ENCODE results near the gene CUTC.

Gene CUTC

GRCh38 chr10:99788598-99789256 lies 56.7 kb downstream of the CUTC start:
- Histone ChIP-seq H3K36me3 (ENCODE audit: low read depth) (no peaks in the 10 kb centered on the region), H3K27ac (ENCODE audit: poor library complexity, severe bottlenecking) (no peak overlapping the region), H3K27me3 (ENCODE audit: insufficient read depth, poor library complexity, severe bottlenecking) (no peaks in the 10 kb centered on the region), H3K4me1 (ENCODE audit: insufficient read depth, poor library complexity, severe bottlenecking) (peaks cover 17% of the 10 kb centered on the region), H3K9me3 (ENCODE audit: severe bottlenecking) (no peaks in the 10 kb centered on the region), H3K4me3 (ENCODE audit: severe bottlenecking) (no peak overlapping the region)
- no peak for DNase-seq (ENCODE audit: low spot score)
- TF ChIP-seq, protein P1, sequence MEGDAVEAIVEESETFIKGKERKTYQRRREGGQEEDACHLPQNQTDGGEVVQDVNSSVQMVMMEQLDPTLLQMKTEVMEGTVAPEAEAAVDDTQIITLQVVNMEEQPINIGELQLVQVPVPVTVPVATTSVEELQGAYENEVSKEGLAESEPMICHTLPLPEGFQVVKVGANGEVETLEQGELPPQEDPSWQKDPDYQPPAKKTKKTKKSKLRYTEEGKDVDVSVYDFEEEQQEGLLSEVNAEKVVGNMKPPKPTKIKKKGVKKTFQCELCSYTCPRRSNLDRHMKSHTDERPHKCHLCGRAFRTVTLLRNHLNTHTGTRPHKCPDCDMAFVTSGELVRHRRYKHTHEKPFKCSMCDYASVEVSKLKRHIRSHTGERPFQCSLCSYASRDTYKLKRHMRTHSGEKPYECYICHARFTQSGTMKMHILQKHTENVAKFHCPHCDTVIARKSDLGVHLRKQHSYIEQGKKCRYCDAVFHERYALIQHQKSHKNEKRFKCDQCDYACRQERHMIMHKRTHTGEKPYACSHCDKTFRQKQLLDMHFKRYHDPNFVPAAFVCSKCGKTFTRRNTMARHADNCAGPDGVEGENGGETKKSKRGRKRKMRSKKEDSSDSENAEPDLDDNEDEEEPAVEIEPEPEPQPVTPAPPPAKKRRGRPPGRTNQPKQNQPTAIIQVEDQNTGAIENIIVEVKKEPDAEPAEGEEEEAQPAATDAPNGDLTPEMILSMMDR (IDR thresholded peaks at IDR 0.05; ENCODE audit: poor library complexity, severe bottlenecking) = no peak
- no peak for ATAC-seq (ENCODE audit: low read depth)

DNA sequence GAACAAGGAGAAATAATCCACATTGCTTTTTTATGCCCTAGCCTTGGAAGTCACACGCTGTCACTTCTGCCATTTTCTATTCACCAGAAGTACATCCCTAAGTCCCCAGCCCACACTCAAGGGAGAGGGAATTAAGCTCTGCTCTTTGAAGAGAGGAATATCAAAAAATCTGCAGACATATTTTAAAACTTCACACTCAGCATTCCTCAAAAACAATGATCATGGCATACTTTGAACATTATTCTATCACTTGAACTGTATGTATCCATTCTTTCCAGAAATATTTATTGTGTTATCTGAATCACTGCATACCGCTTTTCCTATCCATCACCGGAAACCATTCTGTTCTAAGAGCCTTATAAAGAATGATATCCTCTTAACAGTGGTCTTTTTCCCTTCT lies 59.8 kb downstream of the CUTC start:
- ATAC-seq (ENCODE audit: low read depth) = no peak
- H3K27me3 ChIP-seq (ENCODE audit: insufficient read depth, poor library complexity, severe bottlenecking) = no peaks in the 10 kb centered on the region
- no peaks in the 10 kb centered on the region for H3K36me3 ChIP-seq (ENCODE audit: low read depth)
- no peaks in the 10 kb centered on the region for H3K9me3 ChIP-seq (ENCODE audit: severe bottlenecking)
- H3K4me1 ChIP-seq (ENCODE audit: insufficient read depth, poor library complexity, severe bottlenecking) = no peaks in the 10 kb centered on the region
- DNase-seq (ENCODE audit: low spot score) = no peak
- TF ChIP-seq, protein P1 (IDR thresholded peaks at IDR 0.05; ENCODE audit: poor library complexity, severe bottlenecking) = no peak
- H3K4me3 ChIP-seq (ENCODE audit: severe bottlenecking) = no peak overlapping the region
- H3K27ac ChIP-seq (ENCODE audit: poor library complexity, severe bottlenecking) = no peak overlapping the region

DNA sequence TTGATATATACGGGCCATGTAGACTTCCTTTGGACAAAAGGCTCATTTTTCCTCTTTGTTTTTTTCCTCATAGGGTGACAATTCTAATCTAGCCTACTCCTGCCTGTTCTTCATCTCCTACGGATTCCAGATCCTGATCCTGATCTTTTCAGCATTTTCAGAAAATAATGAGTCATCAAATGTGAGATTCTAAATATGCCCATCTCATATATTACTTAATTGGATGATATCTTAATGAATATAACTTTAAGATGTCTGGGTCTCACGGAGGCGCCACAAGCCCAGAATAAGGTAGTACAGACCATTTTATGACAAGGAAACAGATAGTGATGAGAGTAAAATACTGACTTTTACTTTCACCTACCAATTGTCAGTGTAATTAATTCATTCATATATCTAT lies 61.8 kb downstream of the CUTC start:
- H3K27me3 ChIP-seq (ENCODE audit: insufficient read depth, poor library complexity, severe bottlenecking) = no peaks in the 10 kb centered on the region
- no peak overlapping the region for H3K27ac ChIP-seq (ENCODE audit: poor library complexity, severe bottlenecking)
- no peaks in the 10 kb centered on the region for H3K4me1 ChIP-seq (ENCODE audit: insufficient read depth, poor library complexity, severe bottlenecking)
- no peak overlapping the region for H3K4me3 ChIP-seq (ENCODE audit: severe bottlenecking)
- ATAC-seq (ENCODE audit: low read depth) (no peak), DNase-seq (ENCODE audit: low spot score) (no peak)
- no peaks in the 10 kb centered on the region for H3K36me3 ChIP-seq (ENCODE audit: low read depth)
- TF ChIP-seq, protein P1 (IDR thresholded peaks at IDR 0.05; ENCODE audit: poor library complexity, severe bottlenecking) = no peak
- H3K9me3 ChIP-seq (ENCODE audit: severe bottlenecking) = no peaks in the 10 kb centered on the region

DNA sequence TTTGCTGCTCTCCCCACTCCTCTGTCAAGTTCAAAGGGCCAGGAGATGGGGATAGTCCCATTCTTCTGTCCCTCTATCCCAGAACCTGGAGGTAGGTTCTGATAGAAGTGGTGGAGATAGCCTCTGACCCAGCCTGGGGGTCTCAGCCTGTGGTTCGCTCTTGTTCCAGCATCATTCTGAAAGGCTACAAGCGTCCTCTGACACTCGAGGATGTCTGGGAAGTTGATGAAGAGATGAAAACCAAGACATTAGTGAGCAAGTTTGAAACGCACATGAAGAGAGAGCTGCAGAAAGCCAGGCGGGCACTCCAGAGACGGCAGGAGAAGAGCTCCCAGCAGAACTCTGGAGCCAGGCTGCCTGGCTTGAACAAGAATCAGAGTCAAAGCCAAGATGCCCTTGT lies 64.9 kb downstream of the CUTC start:
- no peak overlapping the region for H3K4me3 ChIP-seq (ENCODE audit: severe bottlenecking)
- H3K4me1 ChIP-seq (ENCODE audit: insufficient read depth, poor library complexity, severe bottlenecking) = no peaks in the 10 kb centered on the region
- TF ChIP-seq, protein P1 (IDR thresholded peaks at IDR 0.05; ENCODE audit: poor library complexity, severe bottlenecking) = no peak
- no peak for DNase-seq (ENCODE audit: low spot score)
- ATAC-seq (ENCODE audit: low read depth) = no peak
- no peaks in the 10 kb centered on the region for H3K27me3 ChIP-seq (ENCODE audit: insufficient read depth, poor library complexity, severe bottlenecking)
- no peak overlapping the region for H3K27ac ChIP-seq (ENCODE audit: poor library complexity, severe bottlenecking)
- H3K36me3 ChIP-seq (ENCODE audit: low read depth) = no peaks in the 10 kb centered on the region
- H3K9me3 ChIP-seq (ENCODE audit: severe bottlenecking) = no peaks in the 10 kb centered on the region

DNA sequence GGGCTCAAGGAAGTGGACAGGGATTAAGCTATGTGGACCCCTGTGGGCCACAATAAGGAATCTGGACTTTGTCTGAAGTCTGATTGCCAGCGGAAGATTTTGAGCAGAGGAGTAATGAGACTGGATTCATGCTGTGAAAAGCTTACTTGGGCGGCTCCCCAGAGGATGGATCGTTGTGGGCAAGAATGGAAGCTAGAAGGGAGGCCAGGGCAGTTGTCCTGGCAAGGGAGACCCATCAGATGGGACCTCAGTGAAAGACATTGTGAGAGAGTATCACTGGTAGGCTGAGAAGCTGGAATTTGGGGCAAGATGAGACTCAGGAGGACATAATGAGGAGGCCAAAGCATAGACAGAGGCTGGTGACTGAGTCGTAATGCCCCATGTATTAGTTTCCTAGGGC lies 66.0 kb downstream of the CUTC start:
- no peak for ATAC-seq (ENCODE audit: low read depth)

More for the DNA sequence above, 66.0 kb downstream of the CUTC start:
- no peaks in the 10 kb centered on the region for H3K4me1 ChIP-seq (ENCODE audit: insufficient read depth, poor library complexity, severe bottlenecking)
- no peaks in the 10 kb centered on the region for H3K36me3 ChIP-seq (ENCODE audit: low read depth)
- H3K9me3 ChIP-seq (ENCODE audit: severe bottlenecking) = no peaks in the 10 kb centered on the region
- no peak overlapping the region for H3K4me3 ChIP-seq (ENCODE audit: severe bottlenecking)
- TF ChIP-seq, protein P1 (IDR thresholded peaks at IDR 0.05; ENCODE audit: poor library complexity, severe bottlenecking) = no peak
- no peak overlapping the region for H3K27ac ChIP-seq (ENCODE audit: poor library complexity, severe bottlenecking)
- no peak for DNase-seq (ENCODE audit: low spot score)
- H3K27me3 ChIP-seq (ENCODE audit: insufficient read depth, poor library complexity, severe bottlenecking) = no peaks in the 10 kb centered on the region
